Adrenal gland (tissue), 12 donors: ENCODE data around the gene C10orf90. TPM values are rescaled to one million over a fixed set of nuclear protein-coding genes. Genes with fewer than 3 reads are reported as not detected.

Experiments
- DNase-seq, 7 donors: peaks; one replicate each; pipeline ENCODE4 v3.0.0-alpha.2; 2019 to 2020
- H3K27ac ChIP-seq, 5 donors: fragments of 200-600 bp; sonication (generic) in 4 of 5; 1 replicate in 3 of 5; 2 replicates in 2 of 5; pipeline versions ENCODE4 v1.5.1 to v1.8.0; 2016 to 2020; ENCODE audit warnings: mild to moderate bottlenecking in 1 of 5
- H3K27me3 ChIP-seq: fragments of 200-600 bp; 2 replicates; pipeline ENCODE4 v1.8.0; 2021
- H3K36me3 ChIP-seq, 2 donors: fragments of 200-600 bp; replicated peaks in 1 of 2; 1 replicate in 1 of 2; 2 replicates in 1 of 2; pipeline versions ENCODE4 v1.5.1 to v1.8.0; 2018 to 2022
- H3K4me1 ChIP-seq, 2 donors: fragments of 200-600 bp; replicated peaks in 1 of 2; 1 replicate in 1 of 2; 2 replicates in 1 of 2; pipeline versions ENCODE4 v1.5.1 to v1.8.0; 2018 to 2021
- H3K4me3 ChIP-seq, 4 donors: fragments of 200-600 bp; sonication (generic) in 3 of 4; one replicate each; pipeline ENCODE4 v1.5.1; 2016 to 2018
- H3K9me3 ChIP-seq, 3 donors: fragments of 200-600 bp; sonication (generic) in 1 of 3; replicated peaks in 1 of 3; 1 replicate in 2 of 3; 2 replicates in 1 of 3; pipeline versions ENCODE4 v1.5.1 to v1.8.0; 2016 to 2021
- CTCF ChIP-seq, 6 experiments: fragments of 450-650 bp in 4 of 6; fragments of 200-600 bp in 2 of 6; sonication (generic) in 1 of 6; IDR thresholded peaks; 1 replicate in 5 of 6; 2 replicates in 1 of 6; pipeline versions ENCODE4 v1.5.1 to v1.8.0; 2016 to 2021; ENCODE audit warnings: antibody characterized with exemption in 6 of 6, mild to moderate bottlenecking in 2 of 6, moderate library complexity in 1 of 6
- POLR2A ChIP-seq, 2 donors: fragments of 450-650 bp; IDR thresholded peaks; one replicate each; pipeline ENCODE4 v1.6.1; 2017; ENCODE audit warnings: antibody characterized with exemption in 2 of 2, mild to moderate bottlenecking in 2 of 2, moderate library complexity in 1 of 2
- whole genome bisulfite sequencing, 4 donors: extraction: QIAGEN DNeasy Blood & Tissue Kit in 2 of 4; methylation state at CpG; one replicate each; pipeline versions ENCODE4 v1.1.5 to v1.1.7; 2013 to 2017; 5-methylcytosine and 5-hydroxymethylcytosine counted together
- intact Hi-C, 2 donors: fragments of 100-400 bp; cut with DNase I; formaldehyde crosslinking; loops; one replicate each; pipeline versions ENCODE4 v1.14.1 to v1.15.0; 2022 to 2023
- polyA plus RNA-seq, 3 donors: library from polyadenylated mRNA; stranded (reverse); fragments of 200-250 nt in 2 of 3; fragments of 350-450 nt in 1 of 3; fragmentation: Illumina TruSeq in 1 of 3; extraction: RNeasy Lipid Tissue Mini Kit (QIAGEN cat#74804) in 1 of 3; gene quantifications; one replicate each; pipeline ENCODE4 v1.2.3, GENCODE V29; 2013 to 2014
- total RNA-seq, 9 donors: library from RNA; depleted of rRNA in 4 of 9; stranded (reverse); fragments of >200 nt in 4 of 9; fragments of 120-200 nt in 1 of 9; fragmentation: NEBNext Ultra II Directional in 1 of 9; extraction: Animal tissue kit (Norgen Biotek cat#: 25700) in 1 of 9; gene quantifications; one replicate each; pipeline versions ENCODE4 v1.1.0 to v1.2.4, GENCODE V29; 2013 to 2023
- donor health status: healthy with polysubstance abuse.
- donor health status: Bipolar disorder and iron deficiency.
- donor health status: DM: yes; HTN: yes; CAD: no.
- donor health status: DM: no; HTN: no; CAD: no.
- donor health status: DM: no; HTN: no; CAD: no.
- donor health status: DM: yes; HTN: yes; CAD: no.

Gene C10orf90
- total and polyA plus RNA-seq, 12 donors: 0.10 to 0.18 TPM; not detected in 10

GRCh38 chr10:126499744-126500143 is 170.7 kb downstream of the C10orf90 start:
- intact Hi-C loops: loop anchor here in 1 of 2 donors (5.0 kb wide), 1 partner anchor 517 kb away; no protein-coding TSS in a partner anchor
- TF ChIP-seq POLR2A (IDR thresholded peaks at IDR 0.05) (no peak), CTCF (IDR thresholded peaks at IDR 0.05) (no peak)
- no peak for DNase-seq
- no peaks in the 10 kb centered on the region for H3K4me1 ChIP-seq
- no peaks in the 10 kb centered on the region for H3K36me3 ChIP-seq
- H3K9me3 ChIP-seq: no peaks in the 10 kb centered on the region
- H3K4me3 ChIP-seq: no peak overlapping the region
- no peak overlapping the region for H3K27ac ChIP-seq
- H3K27me3 ChIP-seq: peaks cover 3% of the 10 kb centered on the region
- 96 to 99% (median 98%) methylated on average over 6 of the region's 6 CpGs for WGBS, 4 donors

GRCh38 chr10:126497672-126498071 is 172.8 kb downstream of the C10orf90 start:
- intact Hi-C loops: no loop called here
- TF ChIP-seq CTCF (IDR thresholded peaks at IDR 0.05): no peak
- TF ChIP-seq POLR2A (IDR thresholded peaks at IDR 0.05): no peak
- Histone ChIP-seq H3K9me3 (no peaks in the 10 kb centered on the region), H3K4me1 (no peaks in the 10 kb centered on the region), H3K27me3 (no peaks in the 10 kb centered on the region), H3K27ac (no peak overlapping the region), H3K4me3 (no peak overlapping the region), H3K36me3 (no peaks in the 10 kb centered on the region)
- no peak for DNase-seq
- WGBS, 4 donors: 76 to 92% (median 90%) methylated on average over 2 of the region's 2 CpGs

GRCh38 chr10:126496771-126497545 is 173.5 kb downstream of the C10orf90 start:
- Histone ChIP-seq H3K27ac (no peak overlapping the region), H3K27me3 (no peaks in the 10 kb centered on the region), H3K36me3 (no peaks in the 10 kb centered on the region), H3K9me3 (no peaks in the 10 kb centered on the region), H3K4me1 (no peaks in the 10 kb centered on the region), H3K4me3 (no peak overlapping the region)
- 77 to 89% (median 84%) methylated on average over 16 of the region's 16 CpGs for WGBS, 4 donors
- intact Hi-C loops: no loop called here
- no peak for TF ChIP-seq CTCF (IDR thresholded peaks at IDR 0.05)
- no peak for TF ChIP-seq POLR2A (IDR thresholded peaks at IDR 0.05)
- DNase-seq: no peak

- Histone ChIP-seq H3K9me3 (no peaks in the 10 kb centered on the region), H3K27ac (no peak overlapping the region), H3K4me3 (no peak overlapping the region), H3K4me1 (no peaks in the 10 kb centered on the region), H3K27me3 (peaks cover 2% of the 10 kb centered on the region), H3K36me3 (no peaks in the 10 kb centered on the region)
- 66 to 70% (median 68%) methylated on average over 7 of the region's 7 CpGs for WGBS, 4 donors
- TF ChIP-seq CTCF (IDR thresholded peaks at IDR 0.05): no peak
- no peak for TF ChIP-seq POLR2A (IDR thresholded peaks at IDR 0.05)
- DNase-seq: no peak
- intact Hi-C loops: no loop called here
Measured at GRCh38 chr10:126491476-126491875, 179.0 kb downstream of the C10orf90 start.
